Activated CD8-positive, alpha-beta memory T cell treated with anti-CD3 and anti-CD28 coated beads for 4 hours (primary cell): ENCODE results near the gene CHD2.
"Not testable (repeated sequence)": the region's sequence is repeated elsewhere in the genome, so short reads cannot be mapped to it uniquely, and the experiment has no call there.

Source experiments
- DNase-seq, 2 donors: peaks; one replicate each; pipeline ENCODE4 v3.0.0-alpha.2; 2020; ENCODE audit warnings: low read depth in 2 of 2

Gene CHD2

DNA sequence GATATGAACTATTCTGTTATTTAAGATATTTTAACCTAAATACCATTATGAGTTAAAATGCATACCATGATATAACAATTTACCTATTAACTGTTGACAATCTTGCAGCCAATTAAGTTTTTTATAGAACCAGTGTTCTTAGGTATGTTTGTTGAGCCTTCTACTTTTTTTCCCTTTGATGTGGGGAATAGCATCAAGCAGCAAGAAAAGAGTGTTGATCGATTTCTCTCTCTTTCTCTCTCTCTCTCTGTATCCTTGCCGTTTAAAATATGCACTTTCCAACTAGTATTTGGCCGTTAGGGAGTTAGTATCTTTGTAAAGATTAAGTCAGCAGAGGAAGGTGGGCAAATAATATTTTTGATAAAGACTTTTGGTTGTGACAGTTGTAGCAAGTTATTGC, 5.9 kb downstream of the CHD2 start:
- DNase-seq: no peak

DNA sequence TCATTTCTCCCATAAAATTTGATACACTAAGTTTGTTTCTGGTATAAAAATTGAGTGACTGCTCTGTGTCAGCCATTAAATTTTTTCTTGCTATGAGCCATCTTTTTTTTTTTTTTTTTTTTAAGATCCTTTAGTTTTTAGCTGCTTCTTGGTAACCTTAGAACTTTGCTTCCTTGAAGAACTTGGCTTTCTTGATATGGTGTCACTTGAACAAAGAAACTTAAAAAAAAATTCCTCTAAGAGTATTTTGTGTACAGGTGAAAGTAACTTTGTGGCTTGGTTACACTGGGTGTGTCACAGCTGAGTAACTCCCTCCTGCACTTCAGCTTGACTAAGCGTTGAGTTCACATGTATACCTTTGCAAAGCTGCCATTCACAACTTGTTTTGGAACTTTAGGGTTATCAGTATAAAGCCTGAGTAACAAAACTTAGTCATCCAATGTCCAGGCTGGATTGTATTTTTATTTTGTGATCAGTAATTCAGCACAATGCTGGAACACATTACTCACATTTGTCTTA, 6.5 kb downstream of the CHD2 start:
- DNase-seq: peak in 1 of 2 donors; percentile 50

DNA sequence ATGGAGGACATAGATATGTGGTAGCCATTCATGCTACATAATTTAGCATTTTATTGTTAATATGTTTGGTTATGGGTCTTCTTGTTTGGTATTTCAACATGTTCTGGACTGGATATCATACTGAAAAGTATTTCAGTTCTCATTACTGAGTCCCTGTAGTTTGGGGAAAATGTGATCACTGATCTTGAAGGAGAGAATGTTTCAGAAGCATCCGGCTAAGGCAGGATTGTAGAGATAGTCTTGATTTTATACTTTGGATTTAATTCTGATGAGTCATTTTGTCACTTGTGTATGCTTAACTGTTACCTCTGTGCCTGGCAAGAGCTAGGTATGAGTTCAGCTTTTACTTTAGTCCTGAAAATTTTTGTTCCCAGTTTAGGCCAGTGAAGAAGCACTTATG, 7.1 kb downstream of the CHD2 start:
- no peak for DNase-seq

DNA sequence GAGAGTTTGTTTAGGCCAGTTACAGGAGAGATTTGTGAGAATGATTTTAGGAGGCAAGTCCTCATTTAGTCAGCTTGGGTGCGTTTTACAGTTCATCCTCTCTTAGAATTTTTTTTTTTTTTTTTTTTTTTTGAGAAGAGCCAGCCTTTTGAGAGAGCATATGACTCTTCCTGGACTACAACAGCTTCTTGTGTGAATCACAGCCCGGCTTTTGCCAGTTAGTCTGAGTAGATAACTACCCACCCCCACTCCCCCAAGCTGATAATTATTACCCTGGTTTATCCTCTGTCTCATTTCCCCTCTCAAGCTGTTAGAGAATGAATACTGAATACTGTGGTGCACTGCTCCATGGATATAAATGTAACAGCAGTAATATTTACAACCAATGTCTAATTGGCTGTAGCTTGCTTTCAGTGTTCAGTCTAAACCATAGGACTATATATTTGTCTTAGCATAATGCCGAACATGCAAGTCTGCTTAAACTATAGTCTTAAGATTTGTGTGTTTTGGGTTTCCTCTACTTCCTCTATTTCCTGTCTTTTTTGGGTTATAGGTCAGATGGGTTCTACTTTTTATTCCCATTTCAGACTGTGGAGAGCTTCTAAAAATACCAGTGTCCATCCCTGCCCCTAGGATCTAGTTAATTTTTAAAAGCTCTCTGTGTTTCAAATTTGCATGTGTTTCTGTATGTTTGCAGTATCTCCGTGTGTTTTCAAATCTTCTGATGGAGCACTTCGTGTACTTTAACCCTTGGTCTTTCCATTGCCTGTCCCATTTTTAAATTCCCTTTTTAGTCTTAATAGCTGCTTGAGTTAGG, 8.0 kb downstream of the CHD2 start:
- DNase-seq: no peak

DNA sequence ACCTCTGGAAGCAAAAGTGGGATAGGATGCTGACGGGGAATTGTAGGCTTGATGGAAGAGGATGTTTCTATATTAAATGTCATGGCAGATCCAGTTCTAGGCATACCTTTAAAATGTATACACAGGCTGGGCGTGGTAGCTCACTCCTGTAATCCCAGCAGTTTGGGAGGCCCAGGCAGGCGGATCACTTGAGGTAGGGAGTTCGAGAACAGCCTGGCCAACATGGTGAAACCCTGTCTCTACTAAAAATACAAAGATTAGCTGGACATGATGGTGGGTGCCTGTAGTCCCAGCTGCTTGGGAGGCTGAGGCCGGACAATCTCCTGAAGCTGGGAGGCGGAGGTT, 8.6 kb downstream of the CHD2 start:
- no peak for DNase-seq

DNA sequence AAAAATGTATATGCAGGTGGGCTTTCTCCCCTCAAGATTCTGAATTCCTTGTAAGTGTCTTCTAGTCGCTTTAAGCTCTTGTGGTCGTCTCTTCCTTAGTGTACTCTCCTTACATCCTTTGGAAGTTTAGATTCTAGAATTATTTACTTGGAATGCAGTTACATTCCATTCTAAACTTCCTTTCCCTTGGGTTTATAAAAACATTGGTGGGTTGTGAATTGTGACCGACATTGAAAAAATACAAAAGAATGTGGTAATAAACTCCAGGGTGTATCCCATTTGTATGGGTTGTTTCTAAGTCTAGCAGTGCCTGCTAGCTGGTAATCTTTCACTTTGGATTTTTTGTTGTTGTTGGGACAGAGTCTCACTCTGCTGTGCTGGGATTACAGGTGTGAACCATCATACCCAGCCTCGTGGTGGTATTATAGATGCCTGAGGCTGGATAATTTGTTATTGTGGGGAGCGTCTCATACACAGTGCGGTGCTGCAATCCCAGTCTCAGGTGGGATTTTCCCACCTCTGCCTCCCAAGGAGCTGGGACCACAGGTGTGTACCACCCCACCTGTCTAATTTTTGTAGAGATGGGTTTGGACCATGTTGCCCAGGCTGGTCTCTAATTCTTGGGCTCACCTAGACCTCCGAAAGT, 9.1 kb downstream of the CHD2 start:
- DNase-seq: no peak

DNA sequence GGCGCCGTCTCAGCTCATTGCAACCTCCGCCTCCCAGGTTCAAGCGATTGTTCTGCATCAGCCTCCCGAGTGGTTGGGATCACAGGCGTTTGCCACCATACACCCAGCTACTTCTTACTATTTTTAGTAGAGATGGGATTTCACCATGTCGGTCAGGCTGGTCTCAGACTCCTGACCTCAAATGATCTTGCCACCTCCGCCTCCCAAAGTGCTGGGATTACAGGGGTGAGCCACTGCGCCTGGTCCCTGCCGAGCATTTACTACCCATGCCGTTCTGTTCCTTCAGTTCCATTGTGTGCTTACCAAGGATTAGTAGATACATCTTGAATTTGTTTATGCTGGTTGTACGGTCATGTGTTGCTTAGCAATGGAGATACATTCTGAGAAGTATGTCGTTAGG, 10.3 kb downstream of the CHD2 start:
- DNase-seq: no peak

DNA sequence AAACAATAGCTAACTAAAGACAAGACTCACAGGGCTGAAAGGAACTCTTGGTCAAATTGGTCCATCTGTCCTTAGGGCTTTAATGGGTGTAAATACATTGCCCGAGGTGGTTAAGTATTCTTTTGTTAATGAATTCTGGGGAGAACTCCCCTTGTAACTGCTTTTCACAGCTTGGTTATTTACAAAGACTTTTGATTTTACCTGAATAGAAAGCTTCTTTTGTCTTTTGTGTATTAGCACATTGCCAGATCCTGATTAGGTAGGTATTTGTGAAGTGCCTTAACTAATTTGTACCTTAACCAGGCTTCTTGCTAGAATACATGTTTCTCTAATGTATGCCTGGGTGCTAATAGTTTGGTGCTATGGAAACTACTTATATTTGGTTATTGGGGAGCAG, 14.0 kb downstream of the CHD2 start:
- no peak for DNase-seq

DNA sequence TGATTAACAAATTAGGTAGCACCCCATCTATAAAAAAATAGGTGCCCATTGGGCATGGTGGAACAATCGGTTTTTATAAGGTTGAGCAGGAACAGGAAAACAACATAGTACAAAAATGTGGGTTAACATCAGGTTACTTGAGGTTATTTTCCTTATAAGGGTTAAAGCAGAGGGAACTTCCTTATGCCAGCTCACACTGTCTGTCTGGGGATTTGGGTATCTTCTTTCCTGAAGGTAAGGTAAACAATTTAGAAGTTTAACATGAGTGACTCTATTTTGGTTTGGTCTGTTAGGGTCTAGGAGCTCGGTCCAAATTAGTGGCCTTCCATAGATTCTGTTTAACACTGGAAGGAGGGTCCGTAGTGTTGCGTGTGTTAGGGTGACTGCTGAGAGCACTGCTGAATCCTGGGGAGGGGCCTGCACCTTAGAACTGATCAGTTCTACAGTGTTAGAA, 14.7 kb downstream of the CHD2 start:
- no peak for DNase-seq

DNA sequence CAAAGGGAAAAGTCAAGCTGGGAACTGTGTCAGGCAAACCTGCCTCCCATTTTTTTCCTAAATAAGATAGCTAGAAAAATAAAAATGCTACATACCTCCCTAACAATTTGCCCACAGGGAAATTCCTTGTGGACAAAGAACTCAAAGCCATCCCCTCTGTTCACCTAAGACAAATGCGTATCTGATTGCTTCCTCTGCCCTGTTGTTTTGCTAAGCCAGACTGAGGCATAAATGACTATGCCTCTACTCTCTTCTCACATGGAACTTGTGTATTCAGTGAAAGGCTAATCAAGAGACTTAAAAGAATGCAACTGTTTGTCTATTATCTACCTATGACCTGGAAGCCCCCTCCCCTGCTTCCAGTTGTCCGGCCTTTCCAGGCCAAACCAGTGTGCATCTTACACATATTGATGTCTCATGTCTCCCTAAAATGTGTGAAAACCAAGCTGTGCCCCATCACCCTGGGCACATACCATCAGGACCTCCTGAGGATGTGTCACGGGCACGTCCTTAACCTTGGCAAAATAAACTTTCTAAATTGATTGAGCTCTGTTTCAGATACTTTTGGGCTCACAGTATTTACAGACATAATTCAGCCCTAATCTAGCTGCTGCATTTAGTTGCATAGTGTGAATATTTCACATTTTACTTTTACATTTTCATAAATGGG, 15.8 kb downstream of the CHD2 start:
- DNase-seq: no peak

DNA sequence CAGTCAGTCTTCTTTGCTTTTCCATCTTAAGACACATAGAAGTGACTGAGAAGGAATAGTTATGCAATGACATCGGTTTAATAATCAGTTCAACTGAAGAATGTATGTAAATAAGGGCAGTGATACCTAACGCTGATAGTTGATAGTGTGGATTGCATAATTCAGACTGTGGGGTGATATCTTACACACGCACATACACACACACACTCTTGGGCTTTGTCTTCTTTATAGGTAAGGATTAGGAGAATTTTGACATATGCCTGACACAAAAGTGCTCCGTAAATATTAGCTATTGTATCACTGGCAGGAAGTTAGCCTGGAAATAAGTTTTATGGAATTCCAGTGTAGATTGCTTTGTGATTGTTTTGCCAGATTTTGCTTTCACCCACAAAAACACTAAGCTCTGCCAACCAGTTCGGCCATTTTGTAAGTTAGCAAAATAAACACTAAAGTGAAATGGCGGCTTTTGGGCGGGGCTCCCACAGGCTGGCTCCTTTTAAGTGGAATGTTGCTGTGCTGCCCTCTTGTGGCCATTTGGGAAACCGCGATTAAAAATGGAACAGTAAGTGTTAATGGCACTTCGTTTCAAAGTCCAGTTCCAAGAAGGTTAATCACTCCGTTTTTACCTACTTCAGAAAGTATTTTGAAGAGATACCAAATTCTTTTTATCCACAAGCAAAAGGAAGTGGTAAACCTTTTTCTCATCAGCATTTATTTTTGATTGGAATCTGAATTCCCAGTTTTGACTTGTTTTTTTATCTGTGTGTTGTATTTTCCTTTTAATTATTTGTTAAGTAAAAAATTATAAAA, 17.7 kb downstream of the CHD2 start:
- DNase-seq: peak; percentile 81 to 87

DNA sequence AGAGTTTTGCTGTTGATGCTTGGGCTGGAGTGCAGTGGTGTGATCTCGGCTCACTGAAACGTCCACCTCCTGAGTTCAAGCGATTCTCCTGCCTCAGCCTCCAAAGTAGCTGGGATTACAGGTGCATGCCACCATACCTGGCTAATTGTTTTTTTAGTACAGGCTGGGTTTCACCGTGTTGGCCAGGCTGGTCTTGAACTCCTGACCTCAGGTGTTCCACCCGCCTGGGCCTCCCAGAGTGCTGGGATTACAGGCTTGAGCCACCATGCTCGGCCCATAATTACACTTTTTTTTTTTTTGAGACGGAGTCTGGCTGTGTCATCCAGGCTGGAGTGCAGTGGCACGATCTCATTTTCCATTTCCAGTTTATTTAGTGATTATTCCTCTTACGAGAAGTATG, 18.8 kb downstream of the CHD2 start:
- DNase-seq: not testable (repeated sequence)

DNA sequence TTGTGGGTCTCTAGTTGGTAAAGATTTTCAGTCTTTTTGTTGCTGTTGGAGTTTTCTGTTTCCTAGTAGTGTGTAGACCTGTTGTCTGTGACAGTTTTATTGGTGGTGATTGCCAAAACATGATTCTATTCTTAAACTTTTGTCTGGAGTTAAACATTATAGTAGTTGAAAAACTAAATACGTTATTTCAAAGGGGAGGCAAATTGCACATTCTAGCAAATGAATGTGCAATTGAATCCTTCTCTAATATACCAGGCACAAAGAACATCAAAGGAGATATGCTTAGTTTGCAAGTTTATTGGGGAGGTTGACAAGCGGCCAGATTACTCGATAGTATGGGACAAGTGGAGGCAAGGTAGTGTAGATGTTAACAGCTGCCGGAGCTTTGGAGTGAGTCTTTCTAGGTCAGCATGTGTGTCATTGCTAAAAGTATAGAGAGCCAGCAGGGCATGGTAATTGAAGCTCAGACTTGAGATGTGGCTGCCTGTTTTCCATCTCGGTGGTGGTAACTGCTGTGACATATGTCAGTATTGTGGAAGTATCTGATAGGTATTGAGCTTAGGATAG, 20.6 kb downstream of the CHD2 start:
- DNase-seq: no peak

DNA sequence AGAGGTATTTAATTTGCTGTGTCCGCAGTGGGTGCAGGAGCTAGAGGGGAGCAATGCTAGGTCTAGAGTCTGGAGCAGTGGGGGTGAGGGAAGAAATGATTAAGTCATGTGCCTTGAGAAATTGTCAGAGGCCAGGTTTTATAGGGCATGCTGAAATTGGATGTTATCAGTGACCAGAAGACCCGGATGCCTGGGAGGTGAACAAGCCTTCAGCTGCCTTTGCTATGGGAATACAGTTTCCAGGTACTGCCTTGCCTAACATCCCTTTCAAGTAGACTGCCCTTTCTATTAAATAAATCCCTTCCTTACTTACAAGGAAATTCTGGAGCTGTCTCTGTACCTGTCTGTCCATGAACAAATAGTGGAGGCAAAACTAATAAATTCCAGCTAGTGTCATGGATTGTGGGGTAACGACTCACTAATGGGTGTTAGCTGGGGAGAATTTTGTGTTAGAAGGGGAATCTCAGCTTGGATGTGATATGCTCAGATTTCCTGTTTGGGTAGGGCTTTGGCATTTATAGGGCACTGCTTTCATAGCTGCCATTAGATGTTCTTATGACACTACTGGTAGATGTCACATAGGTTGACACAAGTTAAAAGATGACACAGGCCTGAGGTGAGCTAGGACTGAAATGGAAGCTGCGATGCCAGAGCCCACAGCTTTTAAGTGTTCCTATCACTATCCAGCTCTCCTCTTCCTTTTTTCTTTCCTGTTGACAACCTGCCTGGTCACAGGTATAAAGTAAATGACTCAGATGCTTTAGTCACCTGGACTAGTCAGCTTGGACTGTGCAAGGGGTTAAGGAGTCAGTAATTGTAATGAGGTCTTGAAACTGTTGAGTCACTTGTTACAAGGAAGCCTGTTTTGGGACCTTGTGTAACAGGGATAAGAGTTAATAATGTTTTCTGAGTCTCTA, 21.3 kb downstream of the CHD2 start:
- DNase-seq: no peak

DNA sequence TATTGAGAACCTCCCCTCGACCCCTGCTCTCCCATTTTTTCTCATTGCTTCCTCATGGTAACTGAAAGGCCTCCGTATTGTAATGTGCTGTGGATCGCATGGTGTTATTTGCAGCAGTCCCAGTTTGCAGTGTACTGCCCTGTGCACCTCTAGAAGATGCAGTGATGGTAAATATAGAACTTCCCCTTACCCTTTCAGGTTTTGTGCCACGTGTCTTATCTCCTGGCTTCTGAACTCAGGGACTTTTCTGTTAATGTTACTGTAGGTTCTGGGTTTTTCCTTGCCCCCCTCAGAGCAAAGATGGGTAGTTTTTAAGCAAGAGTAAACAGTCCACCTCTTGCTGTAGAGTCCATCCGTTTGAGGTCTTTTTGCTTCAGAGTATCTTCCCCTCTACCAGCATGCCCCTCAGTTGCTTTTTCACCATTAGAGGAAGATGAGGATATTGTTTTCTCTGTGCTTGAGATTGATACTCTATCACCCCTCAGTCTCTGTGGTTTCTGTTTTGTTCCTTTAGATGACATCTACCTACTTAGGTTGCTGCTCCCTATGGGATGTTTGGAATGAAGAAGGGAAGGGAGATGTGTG, 22.4 kb downstream of the CHD2 start:
- DNase-seq: no peak

DNA sequence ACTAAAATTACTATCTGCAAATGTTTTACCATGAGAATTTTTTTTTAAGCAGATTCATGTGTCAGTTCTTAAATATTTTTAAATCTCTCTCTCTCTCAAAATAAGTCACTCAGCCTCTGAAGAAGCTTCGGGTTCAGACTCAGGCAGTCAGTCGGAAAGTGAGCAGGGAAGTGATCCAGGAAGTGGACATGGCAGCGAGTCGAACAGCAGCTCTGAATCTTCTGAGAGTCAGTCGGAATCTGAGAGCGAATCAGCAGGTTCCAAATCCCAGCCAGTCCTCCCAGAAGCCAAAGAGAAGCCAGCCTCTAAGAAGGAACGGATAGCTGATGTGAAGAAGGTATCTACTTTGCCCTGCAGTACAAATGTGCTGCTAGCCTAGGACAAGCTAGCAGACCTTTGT, 24.1 kb downstream of the CHD2 start:
- no peak for DNase-seq

DNA sequence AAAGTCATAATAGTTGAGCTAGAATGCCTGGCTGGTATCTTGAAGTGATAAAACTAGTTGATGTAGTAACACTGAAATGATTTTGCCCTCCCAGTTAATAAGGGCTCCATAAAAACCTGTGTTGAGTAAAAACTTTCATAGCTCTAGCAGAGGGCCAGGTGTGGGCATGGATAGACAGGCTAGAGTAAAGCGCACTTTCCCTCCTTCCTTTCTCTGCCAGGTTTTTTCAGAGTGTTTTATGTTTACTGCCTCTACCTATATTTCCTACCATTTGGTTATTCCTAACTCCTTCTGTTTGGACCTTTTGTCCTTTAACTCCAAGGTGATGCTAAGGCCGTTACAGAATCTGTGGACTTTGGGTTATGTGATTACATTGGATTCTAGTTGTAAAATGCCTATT, 25.3 kb downstream of the CHD2 start:
- no peak for DNase-seq

DNA sequence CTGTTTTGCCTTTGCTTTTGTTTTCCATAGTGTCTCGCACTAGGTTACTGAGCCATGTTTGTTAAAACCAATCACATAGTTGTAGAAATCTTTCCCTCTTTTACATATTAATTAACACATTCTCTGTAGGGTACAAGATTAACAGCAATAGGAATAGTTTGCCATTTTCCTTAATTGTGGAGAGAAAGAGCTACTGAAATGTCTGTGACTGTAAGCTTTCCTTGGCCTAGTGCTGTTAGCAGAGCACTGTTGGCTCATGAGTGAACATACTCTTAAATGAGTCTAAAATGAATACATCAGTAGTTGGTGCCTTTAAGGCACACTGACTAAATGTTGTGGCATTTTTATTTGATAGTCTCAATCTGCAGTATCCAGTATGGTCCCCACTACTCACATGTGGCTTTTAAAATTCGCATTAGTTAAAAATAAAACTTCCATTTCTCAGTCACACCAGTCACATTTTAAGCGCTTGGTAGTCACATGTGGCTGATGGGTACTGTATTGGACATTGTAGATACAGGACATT, 28.2 kb downstream of the CHD2 start:
- no peak for DNase-seq

DNA sequence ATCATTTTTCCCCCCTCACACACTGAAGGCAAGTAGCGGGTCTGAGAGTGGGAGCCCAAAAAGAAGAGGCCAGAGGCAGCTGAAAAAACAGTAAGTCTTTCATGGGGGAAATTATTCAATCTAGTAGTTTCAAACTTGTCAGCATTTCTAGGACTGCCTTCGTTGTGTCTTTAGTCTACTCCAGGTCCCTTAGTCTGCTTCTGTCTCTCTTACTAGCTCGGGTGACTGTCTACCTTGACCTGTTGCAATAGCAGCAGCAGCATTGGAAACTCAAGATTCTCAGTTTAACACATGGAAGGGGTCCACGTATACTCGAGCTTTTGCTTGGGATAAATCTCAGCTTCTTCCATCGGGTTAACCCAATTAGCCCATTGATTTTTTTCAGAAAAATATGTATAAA, 28.9 kb downstream of the CHD2 start:
- DNase-seq: no peak

DNA sequence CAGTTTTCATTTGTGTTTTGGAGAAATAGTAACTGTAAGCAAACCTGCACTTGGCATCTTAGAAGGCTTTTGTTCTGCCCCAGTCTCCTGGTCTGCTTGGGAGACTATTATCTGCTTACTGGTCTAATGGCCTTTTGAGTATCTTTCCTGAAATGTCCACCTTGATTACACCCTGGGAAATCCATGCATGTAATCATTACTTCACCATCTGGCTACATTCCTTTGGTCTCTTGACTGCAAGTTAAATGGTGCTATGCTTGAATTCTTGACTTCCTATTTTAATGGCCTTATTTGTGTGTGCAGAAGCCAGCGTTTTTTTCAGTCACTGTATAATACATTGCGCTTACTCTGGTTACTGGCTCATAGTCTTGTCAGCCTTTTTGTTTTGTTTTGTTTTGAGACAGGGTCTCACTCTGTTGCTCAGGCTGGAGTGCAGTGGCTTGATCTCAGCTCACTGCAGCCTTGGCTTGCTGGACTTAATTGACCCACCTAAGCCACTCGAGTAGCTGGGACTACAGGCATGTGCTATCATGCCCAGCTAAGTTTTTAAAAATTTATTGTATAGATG, 30.0 kb downstream of the CHD2 start:
- DNase-seq: no peak
